GM12878 (cell line): ENCODE measurements around the gene SYNJ2. TPM values are rescaled to one million over a fixed set of nuclear protein-coding genes. Genes with fewer than 3 reads are reported as not detected.

Experiments used
- ATAC-seq: fragments of 200-7000 bp; cut with Tn5 transposase; 3 replicates; pipeline ENCODE4 v1.9.1; 2020; ENCODE audit warnings: mild to moderate bottlenecking, moderate library complexity
- BruUV-seq: library from RNA; stranded (reverse); fragments of 400-500 nt; replicated peaks from 2 replicates; lab custom pipeline; 2021; lab: Mats Ljungman, UMichigan
- CTCF ChIA-PET: fragments of 300-600 bp; sonication (Branson Sonifier 250); formaldehyde crosslinking; extraction: SDS; loops from one replicate; lab custom pipeline; 2021; ENCODE audit warnings: inconsistent platforms; lab: Yijun Ruan, JAX
- POLR2A ChIA-PET: fragments of 350-600 bp; formaldehyde crosslinking; extraction: SDS; loops from one replicate; lab custom pipeline; 2021; ENCODE audit warnings: inconsistent platforms; lab: Charles Lee
- RAD21 ChIA-PET: fragments of 300-600 bp; sonication (Branson Sonifier 250); formaldehyde crosslinking; loops from one replicate; lab custom pipeline; 2023; ENCODE audit warnings: antibody characterized with exemption; ENCODE audit not compliant: unreplicated experiment; lab: Charles Lee
- SMC1A ChIA-PET: fragments of 300-600 bp; sonication (Branson Sonifier 250); formaldehyde crosslinking; loops from one replicate; lab custom pipeline; 2023; ENCODE audit not compliant: unreplicated experiment, uncharacterized antibody; lab: Charles Lee
- DNase-seq: peaks from one replicate; pipeline ENCODE4 v3.0.0-alpha.2; 2011; ENCODE audit warnings: low read depth, low spot score
- FAIRE-seq: peaks from 3 replicates; lab custom pipeline; 2011; peaks lifted over from hg19 to GRCh38; lab: Jason Lieb, UNC
- H2AFZ ChIP-seq: 2 replicates; pipeline ENCODE4 v1.6.0; 2011; ENCODE audit warnings: low read depth, low read length, control low read depth; ENCODE audit not compliant: control insufficient read depth
- H3K27ac ChIP-seq: 2 replicates; pipeline ENCODE4 v1.5.1; 2011; ENCODE audit warnings: control low read depth; ENCODE audit not compliant: control insufficient read depth, insufficient read depth
- H3K27me3 ChIP-seq, 2 experiments: replicated peaks in 1 of 2; 2 replicates each; pipeline versions ENCODE4 v1.6.0 to v1.6.1; 2011; ENCODE audit warnings: low read length in 1 of 2; ENCODE audit not compliant: control insufficient read depth in 2 of 2, insufficient read depth in 2 of 2
- H3K36me3 ChIP-seq, 2 experiments: 2 replicates each; pipeline ENCODE4 v1.5.1; 2011; ENCODE audit warnings: low read length in 1 of 2; ENCODE audit not compliant: control insufficient read depth in 2 of 2, insufficient read depth in 2 of 2
- H3K4me1 ChIP-seq: 2 replicates; pipeline ENCODE4 v1.6.1; 2011; ENCODE audit warnings: mild to moderate bottlenecking, low read length, moderate library complexity, mixed read lengths; ENCODE audit not compliant: control insufficient read depth, insufficient read depth
- H3K4me2 ChIP-seq: 2 replicates; pipeline ENCODE4 v1.6.0; 2011; ENCODE audit warnings: control low read depth; ENCODE audit not compliant: control insufficient read depth, insufficient read depth
- H3K4me3 ChIP-seq: fragments of 200-600 bp; sonication (generic); 2 replicates; pipeline ENCODE4 v1.5.1; 2016
- H3K79me2 ChIP-seq: 2 replicates; pipeline ENCODE4 v1.6.0; 2011; ENCODE audit warnings: low read length; ENCODE audit not compliant: control insufficient read depth, insufficient read depth
- H3K9ac ChIP-seq: 2 replicates; pipeline ENCODE4 v1.8.0; 2011; ENCODE audit warnings: low read length, control low read depth, mixed read lengths; ENCODE audit not compliant: control insufficient read depth, insufficient read depth
- H3K9me3 ChIP-seq: replicated peaks from 3 replicates; pipeline ENCODE4 v1.5.1; 2011; ENCODE audit warnings: mild to moderate bottlenecking, low read length; ENCODE audit not compliant: control insufficient read depth, insufficient read depth
- H4K20me1 ChIP-seq: 2 replicates; pipeline ENCODE4 v1.6.0; 2011; ENCODE audit not compliant: control insufficient read depth, insufficient read depth
- ATF2 ChIP-seq: IDR thresholded peaks from 2 replicates; pipeline ENCODE4 v1.6.1; 2012; ENCODE audit warnings: low read length, inconsistent platforms
- BACH1 ChIP-seq: fragments of 450-650 bp; IDR thresholded peaks from 2 replicates; pipeline ENCODE4 v1.6.1; 2017; ENCODE audit warnings: mild to moderate bottlenecking, borderline replicate concordance
- CHD4 ChIP-seq: fragments of 200-600 bp; sonication (generic); IDR thresholded peaks from 2 replicates; pipeline ENCODE4 v1.6.1; 2016; ENCODE audit warnings: mild to moderate bottlenecking
- E4F1 ChIP-seq: fragments of 450-650 bp; IDR thresholded peaks from 2 replicates; pipeline ENCODE4 v1.6.1; 2018; ENCODE audit warnings: borderline replicate concordance, mild to moderate bottlenecking; ENCODE audit not compliant: partially characterized antibody
- EP300 ChIP-seq, 2 experiments: fragments of 150-350 bp in 1 of 2; IDR thresholded peaks; 2 replicates each; pipeline ENCODE4 v1.6.1; 2011 to 2012; ENCODE audit warnings: low read depth in 2 of 2, low read length in 2 of 2, borderline replicate concordance in 1 of 2, improper control_type of control experiment in 1 of 2, inconsistent platforms in 1 of 2; ENCODE audit not compliant: control insufficient read depth in 1 of 2
- HDAC6 ChIP-seq: fragments of 200-600 bp; sonication (generic); IDR thresholded peaks from one replicate; pipeline ENCODE4 v1.8.0; 2017; ENCODE audit warnings: antibody characterized with exemption; ENCODE audit not compliant: unreplicated experiment
- MXI1 ChIP-seq: fragments of 150-350 bp; IDR thresholded peaks from 2 replicates; pipeline ENCODE4 v1.6.1; 2011; ENCODE audit warnings: low read depth, mild to moderate bottlenecking, inconsistent platforms, low read length, improper control_type of control experiment
- MYB ChIP-seq: fragments of 150-350 bp; IDR thresholded peaks from 2 replicates; pipeline ENCODE4 v1.6.1; 2014; ENCODE audit warnings: mild to moderate bottlenecking, low read depth, low read length, borderline replicate concordance
- WGBS: methylation state at CpG from one replicate; pipeline ENCODE4 v1.1.6; 2016; ENCODE audit warnings: low lambda C conversion rate; ENCODE audit not compliant: insufficient replicate concordance, insufficient coverage; ENCODE audit errors: missing lambda C conversion rate; 5-methylcytosine and 5-hydroxymethylcytosine counted together
- in situ Hi-C: fragments of 300-500 bp; cut with MboI; formaldehyde crosslinking; loops from 9 replicates; pipeline ENCODE4 v1.14.3; 2018; ENCODE audit warnings: mixed read lengths
- intact Hi-C: fragments of 100-400 bp; cut with micrococcal nuclease; formaldehyde crosslinking; loops from one replicate; pipeline ENCODE4 v1.14.2; 2022; ENCODE audit not compliant: unreplicated experiment
- polyA plus RNA-seq, 11 experiments: library from polyadenylated mRNA; depleted of rRNA in 4 of 11; unstranded in 6 of 11; stranded (reverse) in 5 of 11; fragments of >200 nt; fragmentation: Nextera tagmentation in 4 of 11; fragmentation: Illumina TruSeq in 1 of 11; extraction: Ambion mirVana in 4 of 11; extraction: Trizol in 1 of 11; gene quantifications; 1 replicate in 1 of 11; 2 replicates in 10 of 11; pipeline versions ENCODE4 v1.2.1 to v1.2.3, GENCODE V29; 2011 to 2016; ENCODE audit warnings: inconsistent platforms in 2 of 11, missing spikeins in 2 of 11, low read depth in 1 of 11
- total RNA-seq, 4 experiments: library from RNA; depleted of rRNA in 3 of 4; stranded (reverse); fragments of >200 nt in 3 of 4; fragmentation: Illumina TruSeq in 1 of 4; extraction: Trizol in 1 of 4; gene quantifications; 2 replicates each; pipeline versions ENCODE4 v1.2.1 to v1.2.3, GENCODE V29; 2013 to 2021
- TF ChIP-seq, protein P1 (sequence below): IDR thresholded peaks from 2 replicates; pipeline ENCODE4 v1.6.1; 2011; ENCODE audit warnings: borderline replicate concordance, low read depth, mild to moderate bottlenecking, moderate library complexity, low read length; ENCODE audit not compliant: insufficient read depth, poor library complexity, severe bottlenecking

SYNJ2 gene
- total and polyA plus RNA-seq, 10 of the 15 experiments (the other 5 are each of a cell fraction or from before 2014, with no cell fraction given) = 0.11 to 1.8 (median 0.57) TPM

- no peaks in the 10 kb centered on the region for H3K79me2 ChIP-seq
- no peak for FAIRE-seq
- ChIA-PET CTCF (no interaction called here), RAD21 (interaction anchor here (0.6 kb wide), 1 partner anchor 196 kb away, joined by 5 read pairs; no protein-coding TSS in a partner anchor), SMC1A (no interaction called here), POLR2A (no interaction called here)
- H2AFZ ChIP-seq = no peak overlapping the region
- TF ChIP-seq MYB (no peak), BACH1 (no peak), E4F1 (no peak), ATF2 (no peak), CHD4 (no peak), HDAC6 (no peak), EP300 (IDR thresholded peaks at IDR 0.05; ENCODE audit: borderline replicate concordance in 1 of 2, control insufficient read depth in 1 of 2, low read depth in 2 of 2, low read length in 2 of 2) (no peak), MXI1 (no peak)
- TF ChIP-seq, protein P1, sequence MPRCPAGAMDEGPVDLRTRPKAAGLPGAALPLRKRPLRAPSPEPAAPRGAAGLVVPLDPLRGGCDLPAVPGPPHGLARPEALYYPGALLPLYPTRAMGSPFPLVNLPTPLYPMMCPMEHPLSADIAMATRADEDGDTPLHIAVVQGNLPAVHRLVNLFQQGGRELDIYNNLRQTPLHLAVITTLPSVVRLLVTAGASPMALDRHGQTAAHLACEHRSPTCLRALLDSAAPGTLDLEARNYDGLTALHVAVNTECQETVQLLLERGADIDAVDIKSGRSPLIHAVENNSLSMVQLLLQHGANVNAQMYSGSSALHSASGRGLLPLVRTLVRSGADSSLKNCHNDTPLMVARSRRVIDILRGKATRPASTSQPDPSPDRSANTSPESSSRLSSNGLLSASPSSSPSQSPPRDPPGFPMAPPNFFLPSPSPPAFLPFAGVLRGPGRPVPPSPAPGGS = no peak
- H4K20me1 ChIP-seq = no peaks in the 10 kb centered on the region
- H3K9ac ChIP-seq = no peak overlapping the region
- H3K9me3 ChIP-seq = no peaks in the 10 kb centered on the region
- no peak overlapping the region for H3K4me3 ChIP-seq
- no peak for DNase-seq
- H3K4me1 ChIP-seq = peaks cover 3% of the 10 kb centered on the region; the same call in 1 of the 2 replicates
- H3K27ac ChIP-seq = no peak overlapping the region
- WGBS = 95% methylated on average over 6 of the region's 6 CpGs
- no peaks in the 10 kb centered on the region; a peak in 1 of 4 replicates for H3K36me3 ChIP-seq
- in situ Hi-C loops = no loop called here
- ATAC-seq = no peak
- H3K27me3 ChIP-seq = no peaks in the 10 kb centered on the region
- BruUV-seq = no TSS peak
- H3K4me2 ChIP-seq = no peak overlapping the region
- intact Hi-C loops = no loop called here
Measured at GRCh38 chr6:158081657-158081935, 99.9 kb downstream of the SYNJ2 start.
